Nucleus accumbens (tissue), 56 donors: ENCODE results near the gene SPACA4.
A peak's percentile ranks its signal among the peaks of the same experiment; 100 is the strongest.

ENCODE experiments used
- DNase-seq, 56 donors: peaks; one replicate each; lab custom pipeline; 2025; lab: John Stamatoyannopoulos, UW

The SPACA4 gene

DNA sequence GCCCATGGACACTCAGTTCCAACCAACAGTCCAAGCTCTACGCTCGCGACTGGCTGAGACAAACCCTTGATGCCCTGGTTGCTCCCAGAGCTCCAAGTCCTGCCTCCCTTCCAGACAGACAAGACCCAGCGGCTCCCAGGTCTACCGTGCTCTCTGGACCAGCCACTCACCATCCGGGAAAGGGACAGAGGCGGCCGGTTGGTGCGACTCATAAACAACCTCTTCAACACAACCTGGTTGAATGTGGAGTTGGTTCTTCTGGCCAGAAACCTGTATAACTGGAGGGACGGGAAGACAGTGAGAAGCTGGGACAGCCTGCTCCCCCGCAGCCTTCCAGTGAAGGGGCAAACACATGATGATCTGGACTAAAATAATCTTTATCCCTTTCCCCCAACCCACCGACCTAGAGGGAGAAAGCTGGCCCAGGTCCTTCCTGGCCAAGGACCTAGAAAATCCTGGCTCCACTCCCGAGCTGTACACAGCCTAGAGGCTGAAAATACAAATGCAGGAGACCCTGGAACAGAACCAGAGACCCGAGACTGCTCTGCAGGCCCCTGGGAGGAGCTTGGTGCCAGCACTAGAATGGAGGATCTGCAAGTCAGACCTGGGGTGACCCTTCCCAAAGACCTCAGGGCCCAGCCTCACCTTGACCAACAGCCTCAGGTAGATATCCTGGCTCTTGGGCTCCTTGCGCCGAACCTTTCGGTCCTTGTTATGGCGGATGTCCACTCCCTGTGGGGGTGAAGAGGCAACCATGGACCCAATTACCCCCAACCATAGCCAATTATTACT is 10.8 kb downstream of the SPACA4 start:
- DNase-seq, result peak in 7 of 56 donors; percentile 13 to 43 (median 29)

DNA sequence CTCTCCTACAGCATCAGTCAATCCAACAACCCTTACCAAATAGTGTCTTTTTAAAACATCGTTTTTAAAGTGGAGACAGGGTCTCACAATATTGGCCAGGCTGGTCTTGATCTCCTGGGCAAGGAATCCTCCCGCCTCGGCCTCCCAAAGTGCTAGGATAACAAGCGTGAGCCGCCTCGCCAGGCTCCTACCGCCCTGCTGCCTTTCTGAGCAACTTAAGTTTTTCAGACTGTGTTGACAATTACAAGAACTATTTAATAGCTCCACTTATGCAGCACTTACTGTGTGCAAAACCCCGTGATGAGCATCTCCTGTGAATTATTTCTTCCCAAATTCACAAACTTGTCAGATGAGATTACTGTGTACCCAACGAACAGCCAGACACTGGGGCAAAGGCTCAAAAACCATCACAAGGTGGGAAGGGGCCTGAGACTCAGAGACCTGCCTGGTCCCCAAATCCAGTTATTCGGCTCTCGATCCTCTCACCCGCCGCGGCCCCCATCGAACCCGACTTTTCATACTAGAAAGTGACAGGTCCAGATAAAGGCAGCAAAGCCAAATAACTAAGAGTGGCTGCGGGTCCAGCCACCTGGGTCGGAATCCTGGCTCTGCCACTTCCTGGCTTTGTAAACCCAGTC is 11.9 kb downstream of the SPACA4 start:
- peak in 2 of 56 donors; percentile 61 to 63 for DNase-seq

DNA sequence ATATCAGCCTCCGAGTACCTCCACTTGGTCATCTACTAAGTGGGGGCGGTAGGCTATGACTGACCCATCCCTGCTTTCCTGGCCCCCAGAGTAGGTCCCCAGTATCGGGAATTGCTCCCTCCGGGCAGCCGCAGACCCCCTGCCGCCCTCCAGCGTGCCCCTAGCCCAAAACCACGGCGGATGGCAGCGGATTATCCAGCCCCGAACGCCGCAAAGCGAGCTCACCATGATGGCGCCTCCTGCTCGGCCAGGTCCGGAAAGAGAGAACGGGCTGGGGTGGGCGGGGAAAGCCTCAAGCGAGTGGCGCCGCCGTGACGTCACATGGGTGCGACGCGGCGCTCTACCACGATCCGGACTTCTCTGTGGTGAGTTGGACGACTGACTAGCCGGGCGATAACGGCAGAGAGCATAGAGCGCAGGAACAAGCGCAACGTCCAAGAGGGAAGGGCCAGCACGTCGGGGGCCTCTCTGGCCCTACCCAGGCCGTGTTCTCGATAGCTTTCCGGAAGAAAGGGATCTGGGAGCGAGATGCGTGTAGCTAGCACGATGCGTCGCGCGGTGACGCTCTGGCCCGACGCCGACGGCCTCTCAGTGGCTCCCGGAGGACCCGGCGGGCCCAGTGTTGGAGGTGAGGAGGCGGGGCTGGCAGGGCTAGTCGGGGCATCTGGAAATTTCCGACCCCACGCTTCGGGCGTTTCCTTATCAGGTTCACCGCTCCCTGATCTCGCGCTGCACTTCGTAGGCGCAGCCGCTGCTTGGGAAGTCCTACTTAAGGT is 12.6 kb downstream of the SPACA4 start, which contains the start of the genes RPL18 and SPHK2:
Gene RPL18, minus strand, starts transcription at position 263 of the 776 bp plus-strand sequence. Its CDS starts 35 bp downstream, at position 228.
Gene SPHK2, plus strand, starts transcription at position 591 of the 776 bp plus-strand sequence. CDS start 1,009 bp downstream, outside the sequence.
- peak; percentile 92 to 100 (median 99) for DNase-seq

DNA sequence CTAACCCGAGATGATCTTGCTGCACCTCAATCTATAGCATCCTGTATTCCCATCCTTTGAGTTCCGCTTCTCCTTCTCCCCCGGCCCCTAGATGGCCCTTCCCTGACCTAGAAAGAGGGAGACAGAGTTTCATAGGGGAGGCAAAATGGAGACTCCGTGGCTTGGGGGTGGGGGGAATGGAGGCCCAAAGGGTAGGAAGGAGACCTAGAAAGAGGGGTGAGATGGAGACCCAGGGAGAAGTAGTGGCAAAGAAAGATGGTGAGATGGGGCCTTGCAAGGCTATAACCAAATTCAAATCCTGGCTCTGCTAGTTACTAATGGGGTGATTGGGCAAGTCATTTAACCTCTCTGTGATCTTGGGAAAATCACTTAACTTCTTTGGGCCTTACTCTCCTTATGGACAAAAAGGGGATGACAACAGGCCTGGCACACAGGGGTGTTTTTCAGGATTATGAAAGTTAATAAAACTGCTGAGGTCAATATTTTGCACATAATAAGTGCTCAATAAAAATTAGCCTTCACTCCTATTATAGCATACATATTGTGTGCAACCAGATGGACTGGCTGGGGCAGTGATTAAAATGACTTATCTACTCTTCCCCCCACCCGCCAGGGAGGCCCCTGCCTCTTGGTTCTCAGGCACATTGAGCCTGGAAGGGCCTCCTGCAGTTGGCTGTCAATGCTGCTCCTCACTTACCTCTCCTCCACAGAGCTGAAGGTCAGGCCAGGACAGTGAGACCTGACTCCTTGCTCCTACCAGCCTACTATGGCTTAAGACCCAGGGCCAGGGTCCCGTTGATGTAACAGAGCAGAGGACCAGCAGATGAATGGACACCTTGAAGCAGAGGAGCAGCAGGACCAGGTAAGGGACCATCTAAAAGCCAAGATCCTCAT is 13.4 kb downstream of the SPACA4 start:
- DNase-seq, result no peak

DNA sequence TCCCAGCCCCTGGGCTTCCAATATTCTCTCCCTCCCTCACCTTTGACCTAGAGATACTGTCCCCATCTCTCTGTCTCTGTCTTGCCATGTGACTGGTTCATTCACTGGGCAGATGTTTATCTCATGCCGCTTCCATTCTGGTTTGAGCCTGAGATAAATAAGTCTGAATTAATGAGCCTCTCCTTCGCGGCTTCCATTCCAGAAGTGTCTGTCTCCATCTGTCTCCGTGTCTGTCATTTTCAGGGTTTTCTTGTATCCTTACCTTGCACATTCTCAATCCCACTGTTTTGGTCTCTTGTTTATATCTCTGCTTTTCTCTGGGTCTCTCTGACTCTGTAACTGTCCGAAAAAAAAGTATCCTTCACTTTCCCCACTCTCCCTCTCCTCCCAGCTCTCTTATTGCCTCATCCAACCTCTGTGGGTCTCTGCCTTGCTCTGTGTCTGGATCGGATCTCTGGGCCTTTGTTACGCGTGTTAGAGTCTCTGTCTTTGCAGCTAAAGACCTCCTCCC is 17.1 kb downstream of the SPACA4 start:
- DNase-seq, result peak in 2 of 56 donors; percentile 38

DNA sequence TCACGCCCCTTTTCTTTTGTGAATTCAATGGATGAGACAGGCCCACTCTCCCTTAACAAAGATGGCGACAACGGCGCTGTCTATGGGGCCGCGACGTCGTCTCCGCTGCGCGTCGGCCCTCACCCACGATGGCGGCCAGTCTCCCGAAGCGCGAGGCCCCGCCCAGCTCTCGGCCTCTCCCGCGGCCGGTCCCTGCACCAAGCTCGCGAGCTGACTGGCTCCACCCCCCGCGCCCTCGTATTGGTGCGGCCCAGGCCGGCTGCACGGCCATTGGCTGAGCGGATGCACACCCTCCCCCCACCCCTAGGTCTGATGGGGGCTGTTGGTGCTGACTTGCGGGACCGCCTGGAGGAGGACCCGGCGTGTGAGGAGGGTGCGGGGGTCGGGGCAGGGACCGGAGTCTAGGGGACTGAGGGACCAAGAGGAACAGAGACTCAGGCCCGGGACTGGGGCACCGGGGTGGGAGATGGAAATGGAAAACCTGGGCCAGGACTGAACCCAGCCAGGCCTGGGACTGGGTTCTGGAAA is 17.6 kb downstream of the SPACA4 start:
- peak; percentile 76 to 99 (median 97) for DNase-seq

DNA sequence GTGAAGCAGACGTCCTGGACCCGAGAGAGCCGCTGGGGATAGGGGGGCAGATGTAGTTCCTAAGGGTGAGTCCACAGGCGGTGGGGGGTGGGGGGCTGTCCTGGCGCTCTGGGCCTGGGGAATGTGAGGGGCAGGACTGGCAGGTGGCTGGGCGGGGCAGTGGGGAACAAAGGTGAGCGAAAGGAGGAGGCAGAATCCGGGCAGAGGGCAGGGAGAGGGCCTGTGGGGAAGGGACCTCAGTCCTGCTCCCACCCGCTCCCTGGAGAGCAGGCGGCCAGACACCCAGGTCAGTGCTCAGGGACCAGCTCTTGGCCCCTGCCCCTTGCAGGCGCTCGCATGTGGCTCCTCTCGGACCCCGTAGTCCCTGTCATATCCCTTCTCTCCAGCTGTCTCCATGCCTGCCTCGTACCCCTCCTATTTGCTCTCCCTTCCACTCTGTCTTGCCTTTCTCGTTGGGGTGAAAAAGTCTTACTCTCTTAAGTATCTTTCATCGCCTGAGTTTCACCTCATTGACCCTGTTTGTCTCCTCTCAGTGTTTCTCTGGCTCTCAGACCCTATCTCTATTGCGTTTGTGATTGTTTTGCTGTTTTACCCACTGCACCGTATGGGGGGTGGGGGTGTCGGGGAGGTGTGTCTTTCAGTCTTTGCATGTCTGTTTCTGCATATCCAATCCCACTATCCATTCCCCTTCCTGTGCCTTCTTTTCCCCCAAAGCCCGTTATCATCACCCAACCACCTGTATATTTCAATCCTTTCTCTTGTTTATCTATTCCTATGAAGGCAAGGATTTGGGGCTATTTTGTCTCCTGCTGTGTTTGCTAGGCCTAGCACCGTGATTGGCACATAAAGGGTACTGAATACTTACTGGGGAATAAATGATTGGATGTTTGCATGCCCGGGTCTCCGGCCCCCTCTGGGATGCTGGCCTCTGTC is 18.5 kb downstream of the SPACA4 start:
- DNase-seq, result peak in 1 of 56 donors; percentile 30

DNA sequence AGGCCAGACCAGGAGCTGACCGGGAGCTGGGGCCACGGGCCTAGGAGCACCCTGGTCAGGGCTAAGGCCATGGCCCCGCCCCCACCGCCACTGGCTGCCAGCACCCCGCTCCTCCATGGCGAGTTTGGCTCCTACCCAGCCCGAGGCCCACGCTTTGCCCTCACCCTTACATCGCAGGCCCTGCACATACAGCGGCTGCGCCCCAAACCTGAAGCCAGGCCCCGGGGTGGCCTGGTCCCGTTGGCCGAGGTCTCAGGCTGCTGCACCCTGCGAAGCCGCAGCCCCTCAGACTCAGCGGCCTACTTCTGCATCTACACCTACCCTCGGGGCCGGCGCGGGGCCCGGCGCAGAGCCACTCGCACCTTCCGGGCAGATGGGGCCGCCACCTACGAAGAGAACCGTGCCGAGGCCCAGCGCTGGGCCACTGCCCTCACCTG is 19.4 kb downstream of the SPACA4 start:
- no peak for DNase-seq

DNA sequence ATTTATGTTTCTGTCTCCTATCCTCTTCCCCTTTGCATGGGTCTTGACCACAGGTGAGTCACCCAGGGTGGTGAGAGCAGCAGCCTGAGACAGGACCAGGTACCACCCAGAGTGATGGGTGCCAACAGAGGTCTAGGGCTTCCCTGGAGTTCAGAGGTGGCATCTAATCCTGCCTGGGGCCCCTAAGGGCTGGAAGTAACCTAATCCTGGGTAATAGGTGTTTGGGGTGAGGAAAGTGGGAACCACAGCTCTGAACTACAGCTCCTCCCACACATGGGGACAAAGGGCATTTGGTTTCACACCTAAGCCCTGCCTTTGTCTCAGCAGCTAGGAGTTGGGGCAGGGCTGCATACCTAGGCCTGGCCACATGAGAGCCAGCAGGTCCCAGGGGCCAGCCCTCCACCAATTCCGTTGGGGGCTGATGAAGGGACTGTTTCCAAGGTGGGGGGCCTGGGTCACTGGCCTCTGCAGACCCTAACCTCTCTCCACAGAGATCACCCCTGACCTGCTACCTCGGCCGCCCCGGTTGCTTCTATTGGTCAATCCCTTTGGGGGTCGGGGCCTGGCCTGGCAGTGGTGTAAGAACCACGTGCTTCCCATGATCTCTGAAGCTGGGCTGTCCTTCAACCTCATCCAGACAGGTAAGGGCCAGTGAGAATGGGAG is 20.8 kb downstream of the SPACA4 start:
- DNase-seq, result no peak

DNA sequence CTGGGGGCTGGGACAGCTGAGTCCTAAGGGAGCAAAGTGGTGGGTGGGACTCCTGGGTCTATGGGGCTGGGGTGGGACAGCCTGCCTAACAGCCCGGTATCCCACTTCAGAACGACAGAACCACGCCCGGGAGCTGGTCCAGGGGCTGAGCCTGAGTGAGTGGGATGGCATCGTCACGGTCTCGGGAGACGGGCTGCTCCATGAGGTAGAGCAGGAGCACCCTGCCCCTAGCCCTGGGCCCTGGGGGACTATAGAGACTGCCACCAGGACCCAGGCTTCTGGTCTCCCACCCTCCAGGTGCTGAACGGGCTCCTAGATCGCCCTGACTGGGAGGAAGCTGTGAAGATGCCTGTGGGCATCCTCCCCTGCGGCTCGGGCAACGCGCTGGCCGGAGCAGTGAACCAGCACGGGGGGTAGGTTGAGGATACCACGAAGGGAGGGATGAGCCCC is 21.3 kb downstream of the SPACA4 start:
- no peak for DNase-seq

DNA sequence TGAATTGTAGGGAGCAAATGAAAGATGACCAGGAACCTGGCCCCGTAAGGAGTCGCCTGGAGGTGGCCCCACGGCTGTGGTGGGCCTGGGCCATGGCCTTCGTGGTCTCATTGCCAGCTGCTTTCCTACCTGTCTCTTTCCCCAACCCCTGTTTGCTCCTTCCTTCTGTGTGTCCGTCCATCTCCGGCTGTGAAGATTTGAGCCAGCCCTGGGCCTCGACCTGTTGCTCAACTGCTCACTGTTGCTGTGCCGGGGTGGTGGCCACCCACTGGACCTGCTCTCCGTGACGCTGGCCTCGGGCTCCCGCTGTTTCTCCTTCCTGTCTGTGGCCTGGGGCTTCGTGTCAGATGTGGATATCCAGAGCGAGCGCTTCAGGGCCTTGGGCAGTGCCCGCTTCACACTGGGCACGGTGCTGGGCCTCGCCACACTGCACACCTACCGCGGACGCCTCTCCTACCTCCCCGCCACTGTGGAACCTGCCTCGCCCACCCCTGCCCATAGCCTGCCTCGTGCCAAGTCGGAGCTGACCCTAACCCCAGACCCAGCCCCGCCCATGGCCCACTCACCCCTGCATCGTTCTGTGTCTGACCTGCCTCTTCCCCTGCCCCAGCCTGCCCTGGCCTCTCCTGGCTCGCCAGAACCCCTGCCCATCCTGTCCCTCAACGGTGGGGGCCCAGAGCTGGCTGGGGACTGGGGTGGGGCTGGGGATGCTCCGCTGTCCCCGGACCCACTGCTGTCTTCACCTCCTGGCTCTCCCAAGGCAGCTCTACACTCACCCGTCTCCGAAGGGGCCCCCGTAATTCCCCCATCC is 22.1 kb downstream of the SPACA4 start:
- no peak for DNase-seq

DNA sequence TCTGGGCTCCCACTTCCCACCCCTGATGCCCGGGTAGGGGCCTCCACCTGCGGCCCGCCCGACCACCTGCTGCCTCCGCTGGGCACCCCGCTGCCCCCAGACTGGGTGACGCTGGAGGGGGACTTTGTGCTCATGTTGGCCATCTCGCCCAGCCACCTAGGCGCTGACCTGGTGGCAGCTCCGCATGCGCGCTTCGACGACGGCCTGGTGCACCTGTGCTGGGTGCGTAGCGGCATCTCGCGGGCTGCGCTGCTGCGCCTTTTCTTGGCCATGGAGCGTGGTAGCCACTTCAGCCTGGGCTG is 22.7 kb downstream of the SPACA4 start:
- no peak for DNase-seq

DNA sequence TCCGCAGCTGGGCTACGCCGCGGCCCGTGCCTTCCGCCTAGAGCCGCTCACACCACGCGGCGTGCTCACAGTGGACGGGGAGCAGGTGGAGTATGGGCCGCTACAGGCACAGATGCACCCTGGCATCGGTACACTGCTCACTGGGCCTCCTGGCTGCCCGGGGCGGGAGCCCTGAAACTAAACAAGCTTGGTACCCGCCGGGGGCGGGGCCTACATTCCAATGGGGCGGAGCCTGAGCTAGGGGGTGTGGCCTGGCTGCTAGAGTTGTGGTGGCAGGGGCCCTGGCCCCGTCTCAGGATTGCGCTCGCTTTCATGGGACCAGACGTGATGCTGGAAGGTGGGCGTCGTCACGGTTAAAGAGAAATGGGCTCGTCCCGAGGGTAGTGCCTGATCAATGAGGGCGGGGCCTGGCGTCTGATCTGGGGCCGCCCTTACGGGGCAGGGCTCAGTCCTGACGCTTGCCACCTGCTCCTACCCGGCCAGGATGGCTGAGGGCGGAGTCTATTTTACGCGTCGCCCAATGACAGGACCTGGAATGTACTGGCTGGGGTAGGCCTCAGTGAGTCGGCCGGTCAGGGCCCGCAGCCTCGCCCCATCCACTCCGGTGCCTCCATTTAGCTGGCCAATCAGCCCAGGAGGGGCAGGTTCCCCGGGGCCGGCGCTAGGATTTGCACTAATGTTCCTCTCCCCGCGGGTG is 23.2 kb downstream of the SPACA4 start:
- peak in 33 of 56 donors; percentile 19 to 82 (median 50) for DNase-seq

DNA sequence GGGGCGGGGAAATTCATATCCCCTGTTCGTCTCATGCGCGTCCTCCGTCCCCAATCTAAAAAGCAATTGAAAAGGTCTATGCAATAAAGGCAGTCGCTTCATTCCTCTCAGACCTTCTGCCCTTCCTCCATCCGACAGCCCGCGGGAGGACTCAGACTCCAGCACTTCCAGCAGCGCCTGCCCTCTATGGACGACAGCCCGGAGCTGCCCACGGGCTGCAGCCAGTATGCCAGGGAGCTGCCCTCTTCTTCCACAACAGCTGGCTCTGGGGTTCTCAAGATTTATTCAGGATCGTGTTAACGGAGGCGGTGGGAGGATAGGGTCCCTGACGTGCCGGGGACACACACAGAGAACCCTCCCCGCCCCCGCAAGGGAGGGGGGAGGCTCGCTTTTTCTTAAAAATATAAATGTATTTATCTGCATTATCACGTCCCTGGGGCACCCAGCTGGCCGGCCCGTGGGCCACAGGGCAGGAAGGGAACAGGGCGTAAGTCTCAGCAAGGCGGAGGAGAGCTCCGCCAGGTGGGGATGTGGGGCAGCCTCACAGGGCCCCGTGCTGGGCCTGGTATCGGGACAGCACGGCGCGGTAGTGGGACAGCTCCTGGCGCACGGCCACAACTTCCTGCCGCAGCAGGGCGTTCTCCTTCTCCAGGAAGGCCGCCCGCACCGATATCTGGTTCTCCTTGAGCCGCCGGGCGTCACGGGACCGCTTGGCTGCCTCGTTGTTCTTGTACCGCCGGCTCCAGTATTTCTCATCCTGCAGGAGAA is 23.9 kb downstream of the SPACA4 start:
- DNase-seq, result peak in 8 of 56 donors; percentile 24 to 59 (median 46)

DNA sequence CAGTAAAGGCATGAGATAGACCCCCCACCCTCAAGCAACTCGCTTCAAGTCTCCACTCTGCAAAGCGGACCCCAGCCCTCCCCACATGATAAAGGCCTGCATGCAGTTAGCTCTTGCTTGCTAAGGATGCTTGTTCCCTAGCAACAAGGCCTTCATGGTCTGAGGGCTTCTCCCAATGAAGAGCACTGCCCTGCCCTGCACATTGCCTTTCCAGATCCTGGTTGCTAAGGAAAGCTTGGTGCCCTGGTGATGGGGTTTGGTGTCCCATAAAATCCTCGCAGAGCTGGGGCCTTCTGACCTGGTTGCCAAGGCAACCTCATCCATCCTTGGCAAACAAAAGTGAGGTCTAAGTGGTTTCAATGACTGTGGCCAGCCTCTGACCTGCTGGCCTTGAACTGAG is 24.7 kb downstream of the SPACA4 start:
- no peak for DNase-seq
